ENCODE data around the gene OR52H1.
A peak's percentile ranks its signal among the peaks of the same experiment; 100 is the strongest.

The OR52H1 gene

DNA sequence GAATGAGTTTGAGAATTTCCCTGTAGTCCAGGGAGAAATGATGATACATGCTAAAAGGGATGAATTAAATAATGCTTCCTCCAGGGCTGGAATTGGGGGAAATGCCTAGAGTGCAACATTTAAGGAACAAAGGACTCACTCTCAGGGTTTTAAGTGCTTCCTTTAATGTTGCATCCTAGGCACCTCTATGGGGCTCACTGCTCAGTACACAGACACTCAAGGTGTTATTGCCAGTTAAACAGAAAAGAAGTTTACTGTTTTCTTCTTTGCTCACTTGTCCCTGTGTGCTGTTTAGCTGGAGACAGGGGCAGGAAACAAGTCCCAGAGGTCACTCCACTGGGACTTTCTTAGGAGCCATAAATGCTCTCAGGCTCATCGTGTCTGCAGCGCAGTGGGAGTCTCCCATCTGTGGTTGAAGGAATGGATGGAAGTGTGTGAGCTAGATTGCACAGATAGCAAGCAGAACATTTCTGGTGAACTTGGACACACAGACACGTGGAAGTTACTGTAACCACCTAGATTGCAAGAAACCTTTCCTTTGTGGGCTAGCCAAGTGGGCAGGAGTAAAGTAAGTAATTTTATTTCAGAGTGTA lies 8.4 kb upstream of the OR52H1 start:
- Mint-ChIP-seq H3K9me3 (no peaks in the 10 kb centered on the region), H3K4me3 (no peak overlapping the region), H3K27me3 (peaks cover 5 to 9% of the 10 kb centered on the region in 2 donors), H3K27ac (no peak overlapping the region), H3K36me3 (no peaks in the 10 kb centered on the region), H3K4me1 (peaks cover 2 to 6% of the 10 kb centered on the region in 2 donors)
- DNase-seq (no peak), ATAC-seq (replicated peaks) (no peak)

DNA sequence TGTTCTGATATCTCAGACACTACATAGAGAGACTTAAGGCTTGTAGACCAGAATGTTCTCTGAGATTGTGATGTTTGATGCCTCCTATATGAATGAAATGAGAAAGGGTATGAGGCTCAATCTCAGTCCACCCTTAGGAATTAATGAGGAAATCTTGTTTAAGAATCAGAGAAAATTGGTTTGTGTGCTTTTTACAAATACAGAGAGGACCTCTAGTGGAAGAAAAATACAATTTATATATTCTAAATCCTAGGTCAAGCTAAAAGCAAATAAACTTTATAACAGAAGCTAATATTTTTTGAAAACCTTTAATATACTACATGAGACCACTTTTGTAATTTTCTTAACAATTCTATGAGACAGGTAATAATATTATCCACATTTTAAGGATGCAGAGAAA lies 5.0 kb upstream of the OR52H1 start:
- no peak for ATAC-seq (replicated peaks)
- peaks cover 8 to 16% of the 10 kb centered on the region in 2 donors for H3K27me3 Mint-ChIP-seq
- H3K9me3 Mint-ChIP-seq = peaks cover 0 to 2% of the 10 kb centered on the region in 2 donors
- H3K4me1 Mint-ChIP-seq = peaks cover 2 to 6% of the 10 kb centered on the region in 2 donors
- no peak for DNase-seq
- peaks cover 0 to 2% of the 10 kb centered on the region in 2 donors for H3K36me3 Mint-ChIP-seq
- no peak overlapping the region for H3K4me3 Mint-ChIP-seq
- no peak overlapping the region for H3K27ac Mint-ChIP-seq

DNA sequence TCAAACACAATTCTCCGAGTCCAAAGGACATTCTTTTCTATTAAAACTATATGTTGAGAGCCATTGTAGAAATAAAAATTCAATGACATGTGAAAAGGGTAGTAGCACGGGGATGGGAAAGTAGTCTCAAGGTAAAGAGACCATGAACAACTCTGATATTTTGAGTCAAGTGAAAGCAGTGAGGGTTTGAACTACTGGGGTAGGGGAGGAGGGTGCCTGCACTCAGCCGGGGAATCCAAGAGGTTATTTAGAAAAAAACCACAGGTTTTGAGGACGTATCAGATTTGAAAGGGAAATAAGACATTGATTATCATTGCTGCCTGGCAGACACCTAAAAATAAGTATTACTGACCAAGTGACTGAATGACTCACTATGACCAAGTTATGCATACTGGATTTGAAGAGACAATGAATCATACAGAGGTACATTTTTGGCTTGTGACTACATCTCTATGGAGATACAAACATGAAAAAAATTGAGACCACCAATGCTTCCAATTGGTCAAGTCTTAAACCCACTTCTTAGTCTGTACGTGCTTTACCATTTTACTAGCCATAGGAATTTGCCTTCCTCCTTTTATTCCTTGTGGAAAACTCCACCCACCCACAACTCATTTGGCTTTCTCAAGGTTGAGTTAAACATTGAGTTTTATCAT lies 2.2 kb upstream of the OR52H1 start:
- Mint-ChIP-seq H3K4me3 (no peak overlapping the region), H3K27me3 (peaks cover 8 to 16% of the 10 kb centered on the region in 2 donors), H3K27ac (no peak overlapping the region), H3K36me3 (peaks cover 0 to 2% of the 10 kb centered on the region in 2 donors), H3K4me1 (peaks cover 2 to 6% of the 10 kb centered on the region in 2 donors), H3K9me3 (peaks cover 0 to 2% of the 10 kb centered on the region in 2 donors)
- ATAC-seq (replicated peaks) = peak in 1 of 2 donors; percentile 68
- no peak for DNase-seq

- Mint-ChIP-seq H3K27ac (no peak overlapping the region), H3K36me3 (peaks cover 0 to 2% of the 10 kb centered on the region in 2 donors), H3K4me3 (no peak overlapping the region), H3K4me1 (no peaks in the 10 kb centered on the region), H3K27me3 (peaks cover 8 to 12% of the 10 kb centered on the region in 2 donors), H3K9me3 (peaks cover 0 to 2% of the 10 kb centered on the region in 2 donors)
- DNase-seq = no peak
- no peak for ATAC-seq (replicated peaks)
Measured at GRCh38 chr11:5547982-5548381, 358 bp downstream of the OR52H1 start.

- peaks cover 0 to 2% of the 10 kb centered on the region in 2 donors for H3K9me3 Mint-ChIP-seq
- no peak overlapping the region for H3K4me3 Mint-ChIP-seq
- DNase-seq (no peak), ATAC-seq (replicated peaks) (no peak)
- H3K27me3 Mint-ChIP-seq = peaks cover under 1 to 5% of the 10 kb centered on the region in 2 donors
- no peaks in the 10 kb centered on the region for H3K36me3 Mint-ChIP-seq
- H3K27ac Mint-ChIP-seq = no peak overlapping the region
- H3K4me1 Mint-ChIP-seq = no peaks in the 10 kb centered on the region
Measured at GRCh38 chr11:5546457-5546856, 1.9 kb downstream of the OR52H1 start.

DNA sequence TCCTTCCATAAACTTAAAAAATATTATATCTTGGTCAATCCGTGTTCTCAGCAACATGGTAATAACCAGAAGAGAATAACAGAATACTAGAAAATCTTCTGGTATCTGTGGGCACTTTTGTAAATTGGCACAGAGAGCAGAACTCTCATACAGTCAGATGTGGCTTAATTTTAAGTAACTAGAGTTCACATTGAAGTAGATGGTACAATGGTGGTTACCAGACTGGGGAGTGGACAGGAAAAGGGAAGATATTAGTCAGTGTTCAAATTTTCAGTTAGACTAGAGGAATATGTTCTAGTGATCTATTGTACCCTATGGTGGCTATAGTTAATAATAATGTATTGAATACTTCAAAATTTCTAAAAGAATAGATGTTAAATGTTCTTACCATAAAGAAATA lies 6.9 kb downstream of the OR52H1 start:
- Mint-ChIP-seq H3K4me3 (no peak overlapping the region), H3K27ac (no peak overlapping the region), H3K36me3 (peaks cover 0 to 2% of the 10 kb centered on the region in 2 donors), H3K4me1 (no peaks in the 10 kb centered on the region), H3K9me3 (peaks cover 0 to 7% of the 10 kb centered on the region in 2 donors), H3K27me3 (no peaks in the 10 kb centered on the region)
- ATAC-seq (replicated peaks) = no peak
- no peak for DNase-seq

- Mint-ChIP-seq H3K27ac (no peak overlapping the region), H3K9me3 (peaks cover 0 to 7% of the 10 kb centered on the region in 2 donors), H3K36me3 (peaks cover 0 to 2% of the 10 kb centered on the region in 2 donors), H3K4me3 (no peak overlapping the region), H3K4me1 (no peaks in the 10 kb centered on the region), H3K27me3 (no peaks in the 10 kb centered on the region)
- ATAC-seq (replicated peaks) (no peak), DNase-seq (no peak)
Measured at GRCh38 chr11:5536482-5536881, 11.9 kb downstream of the OR52H1 start.

DNA sequence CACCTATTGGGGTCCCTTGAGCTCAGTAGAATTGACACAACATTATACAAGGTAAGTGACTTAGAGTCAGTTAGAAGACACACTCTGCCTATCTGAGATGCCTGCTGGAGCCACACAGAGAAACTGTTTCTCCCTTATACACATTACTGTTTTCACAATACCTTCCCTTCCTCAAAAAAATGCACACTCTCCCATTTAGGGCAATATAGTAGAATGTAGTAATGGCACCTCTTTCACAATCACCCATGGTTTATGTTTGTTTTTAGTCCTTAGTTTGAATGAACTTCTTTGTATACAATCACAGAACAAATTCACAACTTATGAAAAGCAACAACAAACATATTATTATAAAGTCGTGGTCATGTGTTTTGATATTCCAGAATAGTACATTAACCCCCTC lies 14.3 kb downstream of the OR52H1 start:
- no peaks in the 10 kb centered on the region for H3K4me1 Mint-ChIP-seq
- ATAC-seq (replicated peaks) = no peak
- H3K36me3 Mint-ChIP-seq = peaks cover 0 to 2% of the 10 kb centered on the region in 2 donors
- no peak for DNase-seq
- no peak overlapping the region for H3K4me3 Mint-ChIP-seq
- H3K27me3 Mint-ChIP-seq = no peaks in the 10 kb centered on the region
- H3K27ac Mint-ChIP-seq = no peak overlapping the region
- peaks cover 0 to 7% of the 10 kb centered on the region in 2 donors for H3K9me3 Mint-ChIP-seq

DNA sequence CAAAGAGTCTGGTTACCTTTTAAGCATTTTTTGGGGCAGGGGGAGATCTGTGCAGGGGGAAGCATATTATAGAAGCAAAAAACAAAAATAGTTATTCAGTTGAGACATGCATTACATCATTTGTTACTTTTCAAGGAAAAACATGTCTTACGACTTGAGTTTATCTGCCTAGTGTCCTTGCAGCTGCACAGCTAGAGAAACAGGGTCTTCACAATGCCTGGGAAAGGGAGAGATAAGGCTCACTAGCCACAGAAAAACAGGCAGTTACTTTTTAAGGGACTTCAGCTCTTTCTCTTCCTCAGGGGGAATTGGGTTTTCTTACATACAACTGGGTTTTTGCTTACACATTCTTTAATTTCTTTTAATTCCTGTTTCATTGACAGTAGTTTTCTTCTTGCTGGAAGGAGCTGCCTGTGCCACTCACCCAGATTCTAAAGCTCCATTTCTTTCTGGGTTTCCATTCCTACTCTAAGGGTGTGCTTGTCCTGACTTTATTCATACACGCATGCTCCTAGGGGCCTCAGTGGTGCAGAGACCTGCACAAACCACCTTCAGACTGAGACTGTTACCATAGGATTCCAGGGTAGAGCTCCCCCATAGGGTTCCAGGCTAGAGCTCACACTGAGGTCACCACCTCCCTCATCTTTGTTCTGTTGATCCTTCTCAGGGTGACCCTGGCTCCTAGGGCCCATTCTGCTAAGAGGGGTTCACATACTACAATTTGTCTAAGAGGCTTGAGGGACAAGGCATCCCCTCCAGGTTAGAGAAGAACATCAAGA lies 17.1 kb downstream of the OR52H1 start:
- Mint-ChIP-seq H3K4me3 (no peak overlapping the region), H3K4me1 (no peaks in the 10 kb centered on the region), H3K27me3 (no peaks in the 10 kb centered on the region), H3K27ac (no peak overlapping the region), H3K36me3 (no peaks in the 10 kb centered on the region), H3K9me3 (no peaks in the 10 kb centered on the region)
- DNase-seq (no peak), ATAC-seq (replicated peaks) (no peak)

DNA sequence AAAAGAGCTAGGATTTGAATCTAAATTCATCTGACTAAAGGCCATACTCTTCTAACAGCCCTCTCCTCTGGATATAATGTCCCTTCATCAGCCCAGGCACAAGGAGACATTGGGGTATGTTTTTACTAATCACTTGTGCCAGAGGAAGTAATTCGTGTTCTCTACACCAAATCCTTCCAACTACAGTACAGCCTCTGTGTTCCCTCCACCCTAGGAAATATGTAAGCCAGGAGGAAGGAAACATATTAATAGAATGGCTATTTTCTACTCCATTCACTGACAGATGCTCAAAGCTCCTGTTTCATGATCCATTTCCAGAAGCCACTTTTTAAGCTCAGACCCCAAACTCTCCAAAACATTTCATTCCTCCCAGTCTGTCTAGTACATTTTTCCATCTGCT lies 19.8 kb downstream of the OR52H1 start:
- DNase-seq (no peak), ATAC-seq (replicated peaks) (no peak)
- Mint-ChIP-seq H3K27ac (no peak overlapping the region), H3K36me3 (no peaks in the 10 kb centered on the region), H3K4me3 (no peak overlapping the region), H3K4me1 (no peaks in the 10 kb centered on the region), H3K27me3 (no peaks in the 10 kb centered on the region), H3K9me3 (no peaks in the 10 kb centered on the region)

- H3K36me3 Mint-ChIP-seq = no peaks in the 10 kb centered on the region
- DNase-seq (no peak), ATAC-seq (replicated peaks) (no peak)
- no peak overlapping the region for H3K4me3 Mint-ChIP-seq
- H3K27ac Mint-ChIP-seq = no peak overlapping the region
- no peaks in the 10 kb centered on the region for H3K9me3 Mint-ChIP-seq
- H3K27me3 Mint-ChIP-seq = no peaks in the 10 kb centered on the region
- no peaks in the 10 kb centered on the region for H3K4me1 Mint-ChIP-seq
Measured at GRCh38 chr11:5527716-5528115, 20.6 kb downstream of the OR52H1 start.

GRCh38 chr11:5524756-5525155 lies 23.6 kb downstream of the OR52H1 start:
- H3K27me3 Mint-ChIP-seq = no peaks in the 10 kb centered on the region
- H3K27ac Mint-ChIP-seq = no peak overlapping the region
- H3K36me3 Mint-ChIP-seq = no peaks in the 10 kb centered on the region

GRCh38 chr11:5522308-5522707 lies 26.0 kb downstream of the OR52H1 start:
- H3K9me3 Mint-ChIP-seq = no peaks in the 10 kb centered on the region
- no peaks in the 10 kb centered on the region for H3K4me1 Mint-ChIP-seq
- H3K27me3 Mint-ChIP-seq = no peaks in the 10 kb centered on the region
- no peak overlapping the region for H3K27ac Mint-ChIP-seq
- H3K4me3 Mint-ChIP-seq = no peak overlapping the region
- H3K36me3 Mint-ChIP-seq = no peaks in the 10 kb centered on the region
- no peak for DNase-seq
- no peak for ATAC-seq (replicated peaks)

More at GRCh38 chr11:5524756-5525155, 23.6 kb downstream of the OR52H1 start:
- Mint-ChIP-seq H3K4me1 (no peaks in the 10 kb centered on the region), H3K4me3 (no peak overlapping the region), H3K9me3 (no peaks in the 10 kb centered on the region)
- no peak for ATAC-seq (replicated peaks)
- no peak for DNase-seq

- no peaks in the 10 kb centered on the region for H3K9me3 Mint-ChIP-seq
- no peaks in the 10 kb centered on the region for H3K36me3 Mint-ChIP-seq
- H3K4me1 Mint-ChIP-seq = no peaks in the 10 kb centered on the region
- no peak overlapping the region for H3K27ac Mint-ChIP-seq
- no peak overlapping the region for H3K4me3 Mint-ChIP-seq
- ATAC-seq (replicated peaks) = no peak
- no peak for DNase-seq
- H3K27me3 Mint-ChIP-seq = no peaks in the 10 kb centered on the region
Measured at GRCh38 chr11:5521540-5521939, 26.8 kb downstream of the OR52H1 start.

DNA sequence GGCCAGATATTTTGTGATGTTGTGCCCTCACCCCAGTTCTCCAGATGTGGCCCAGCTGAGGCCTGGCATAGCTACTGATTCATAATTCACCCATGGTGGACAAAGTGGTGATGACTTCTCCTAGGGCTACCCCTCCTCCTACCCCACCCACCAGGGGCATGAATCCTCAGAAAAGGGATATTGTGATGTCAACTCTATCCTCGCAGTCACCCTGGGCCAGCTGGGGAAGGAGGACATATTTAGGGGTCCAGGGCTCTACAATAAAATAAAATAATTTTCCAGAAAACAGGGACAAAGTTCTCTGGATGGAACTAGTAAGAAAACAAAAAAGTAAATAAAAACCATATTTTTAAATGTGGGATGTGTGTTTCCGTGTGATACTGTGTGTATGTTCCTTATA lies 31.7 kb downstream of the OR52H1 start, which contains the start of gene UBQLNL:
TSS of gene UBQLNL (minus strand) at position 101 of the 400 bp plus-strand sequence. CDS start 258 bp downstream, outside the sequence.
- Mint-ChIP-seq H3K27ac (no peak within 1 kb of the TSS), H3K4me3 (no peak within 1 kb of the TSS), H3K9me3 (no peaks in the 10 kb centered on the region), H3K27me3 (no peaks in the 10 kb centered on the region), H3K4me1 (no peaks in the 10 kb centered on the region), H3K36me3 (no peaks in the 10 kb centered on the region)
- DNase-seq (no peak), ATAC-seq (replicated peaks) (no peak)
